Transverse colon (tissue), 4 donors: Measurements from ENCODE around the gene JARID2. TPM values are rescaled to one million over a fixed set of nuclear protein-coding genes. Genes with fewer than 3 reads are reported as not detected.

Source experiments
- DNase-seq: peaks from one replicate; pipeline ENCODE4 v3.0.0-alpha.2; 2019
- H3K27ac ChIP-seq, 4 donors: fragments of 200-600 bp; sonication (generic); 2 replicates each; pipeline ENCODE4 v1.5.1; 2016 to 2018; ENCODE audit warnings: inconsistent platforms in 4 of 4
- H3K27me3 ChIP-seq: fragments of 200-600 bp; sonication (generic); 2 replicates; pipeline ENCODE4 v1.5.1; 2017; ENCODE audit warnings: inconsistent platforms
- H3K36me3 ChIP-seq, 4 donors: fragments of 200-600 bp; sonication (generic); 2 replicates each; pipeline ENCODE4 v1.5.1; 2017 to 2019; ENCODE audit warnings: inconsistent platforms in 4 of 4
- H3K4me1 ChIP-seq, 4 donors: fragments of 200-600 bp; sonication (generic); 2 replicates each; pipeline ENCODE4 v1.5.1; 2017 to 2020; ENCODE audit warnings: inconsistent platforms in 4 of 4
- H3K4me3 ChIP-seq, 4 donors: fragments of 200-600 bp; sonication (generic); 1 replicate in 1 of 4; 2 replicates in 3 of 4; pipeline versions ENCODE4 v1.5.1 to v1.6.1; 2017 to 2019; ENCODE audit warnings: inconsistent platforms in 4 of 4
- H3K9me3 ChIP-seq, 2 donors: fragments of 200-600 bp; sonication (generic); 2 replicates each; pipeline ENCODE4 v1.5.1; 2017 to 2019; ENCODE audit warnings: inconsistent platforms in 2 of 2
- CTCF ChIP-seq, 5 experiments: fragments of 200-600 bp in 3 of 5; fragments of 450-650 bp in 2 of 5; sonication (generic) in 3 of 5; IDR thresholded peaks; 1 replicate in 2 of 5; 2 replicates in 3 of 5; pipeline ENCODE4 v1.5.1; 2016 to 2017; ENCODE audit warnings: antibody characterized with exemption in 5 of 5, inconsistent platforms in 3 of 5, mild to moderate bottlenecking in 2 of 5, moderate library complexity in 1 of 5
- EP300 ChIP-seq: sonication (generic); formaldehyde crosslinking; IDR thresholded peaks from one replicate; pipeline ENCODE4 v1.6.1; 2017; ENCODE audit warnings: antibody characterized with exemption, low read depth
- POLR2A ChIP-seq: fragments of 450-650 bp; IDR thresholded peaks from one replicate; pipeline ENCODE4 v1.6.1; 2016; ENCODE audit warnings: antibody characterized with exemption, mild to moderate bottlenecking, moderate library complexity
- POLR2AphosphoS5 ChIP-seq, 3 donors: sonication (generic); formaldehyde crosslinking; IDR thresholded peaks; one replicate each; pipeline ENCODE4 v1.6.1; 2016; ENCODE audit warnings: antibody characterized with exemption in 3 of 3
- WGBS, 2 donors: methylation state at CpG; one replicate each; pipeline ENCODE4 v1.1.5; 2018; ENCODE audit warnings: low coverage in 1 of 2; 5-methylcytosine and 5-hydroxymethylcytosine counted together
- in situ Hi-C, 4 donors: fragments of 200-750 bp; cut with MboI; loops; one replicate each; pipeline versions ENCODE4 v1.15.0 to v1.15.1; 2017; ENCODE audit warnings: low sequenced_read_pairs in 3 of 4, low pct_ligation_motif_present in 1 of 4, low pct_unique_long_range_greater_than_20kb in 1 of 4
- intact Hi-C: fragments of 100-400 bp; cut with DNase I; formaldehyde crosslinking; loops from one replicate; pipeline ENCODE4 v1.15.1; 2023; ENCODE audit warnings: low total_unique reads
- total RNA-seq, 4 donors: library from RNA; depleted of rRNA; stranded (reverse); fragments of >200 nt; gene quantifications; one replicate each; pipeline ENCODE4 v1.1.0, GENCODE V29; 2016

JARID2 gene
- total RNA-seq, 4 donors from 2014 or later: 9.4 to 18.7 (median 10.9) TPM

GRCh38 chr6:15511248-15512125 is 265.6 kb downstream of the JARID2 start:
- Histone ChIP-seq H3K27me3 (no peaks in the 10 kb centered on the region), H3K9me3 (no peaks in the 10 kb centered on the region), H3K4me3 (no peak overlapping the region), H3K36me3 (peaks cover 0 to 12% (median 3%) of the 10 kb centered on the region in 4 donors), H3K27ac (no peak overlapping the region), H3K4me1 (no peaks in the 10 kb centered on the region)
- intact Hi-C loops (no loop called here), in situ Hi-C loops (loop anchor here in 1 of 4 donors (25.0 kb wide), 1 partner anchor 101 kb away; no protein-coding TSS in a partner anchor)
- no peak for DNase-seq
- TF ChIP-seq EP300 (no peak), CTCF (IDR thresholded peaks at IDR 0.05) (no peak), POLR2AphosphoS5 (IDR thresholded peaks at IDR 0.05) (no peak)
- WGBS, 2 donors: 92% methylated on average over 12 of the region's 14 CpGs; no CpG with 5 or more reads in 1 of the 2 donors

GRCh38 chr6:15512126-15512525 is 266.3 kb downstream of the JARID2 start:
- Histone ChIP-seq H3K27ac (no peak overlapping the region), H3K36me3 (peaks cover 0 to 17% (median 4%) of the 10 kb centered on the region in 4 donors), H3K9me3 (no peaks in the 10 kb centered on the region), H3K4me3 (no peak overlapping the region), H3K27me3 (no peaks in the 10 kb centered on the region), H3K4me1 (no peaks in the 10 kb centered on the region)
- intact Hi-C loops (no loop called here), in situ Hi-C loops (loop anchor here in 1 of 4 donors (25.0 kb wide), 1 partner anchor 100 kb away; no protein-coding TSS in a partner anchor)
- TF ChIP-seq EP300: no peak
- no peak for TF ChIP-seq CTCF (IDR thresholded peaks at IDR 0.05)
- no peak for TF ChIP-seq POLR2AphosphoS5 (IDR thresholded peaks at IDR 0.05)
- no peak for TF ChIP-seq POLR2A
- no peak for DNase-seq
- WGBS, 2 donors: 97% methylated on average over 18 of the region's 18 CpGs; no CpG with 5 or more reads in 1 of the 2 donors

GRCh38 chr6:15512721-15513120 is 266.9 kb downstream of the JARID2 start:
- Histone ChIP-seq H3K9me3 (no peaks in the 10 kb centered on the region), H3K27ac (no peak overlapping the region), H3K36me3 (peaks cover 0 to 21% (median 6%) of the 10 kb centered on the region in 4 donors), H3K27me3 (no peaks in the 10 kb centered on the region), H3K4me3 (no peak overlapping the region), H3K4me1 (no peaks in the 10 kb centered on the region)
- TF ChIP-seq POLR2A (no peak), CTCF (IDR thresholded peaks at IDR 0.05) (no peak), EP300 (no peak), POLR2AphosphoS5 (IDR thresholded peaks at IDR 0.05) (no peak)
- WGBS, 2 donors: 92 to 100% methylated on average over 2 to 9 of the region's 9 CpGs
- in situ Hi-C loops (loop anchor here in 1 of 4 donors (25.0 kb wide), 1 partner anchor 100 kb away; no protein-coding TSS in a partner anchor), intact Hi-C loops (no loop called here)
- DNase-seq: no peak

- WGBS, 2 donors: 92 to 94% methylated on average over 2 to 30 of the region's 34 CpGs
- Histone ChIP-seq H3K4me1 (no peaks in the 10 kb centered on the region), H3K9me3 (no peaks in the 10 kb centered on the region), H3K27me3 (no peaks in the 10 kb centered on the region), H3K27ac (no peak overlapping the region), H3K4me3 (no peak overlapping the region), H3K36me3 (peaks cover 0 to 21% (median 6%) of the 10 kb centered on the region in 4 donors)
- in situ Hi-C loops: loop anchor here in 1 of 4 donors (25.0 kb wide), 1 partner anchor 99 kb away; no protein-coding TSS in a partner anchor
- intact Hi-C loops: no loop called here
- DNase-seq: no peak
- TF ChIP-seq POLR2A (no peak), EP300 (no peak), CTCF (IDR thresholded peaks at IDR 0.05) (no peak), POLR2AphosphoS5 (IDR thresholded peaks at IDR 0.05) (no peak)
Observed at GRCh38 chr6:15513131-15513771, 267.4 kb downstream of the JARID2 start.
